Keratinocyte (primary cell): ENCODE data around the gene ACAT2. TPM values are rescaled to one million over a fixed set of nuclear protein-coding genes. Genes with fewer than 3 reads are reported as not detected.

ENCODE experiments used
- DNase-seq: peaks from one replicate; pipeline ENCODE4 v3.0.0-alpha.2; 2011; ENCODE audit warnings: low read depth, missing footprints, low spot score
- FAIRE-seq: peaks from 2 replicates; lab custom pipeline; 2011; peaks lifted over from hg19 to GRCh38; lab: Jason Lieb, UNC
- H2AFZ ChIP-seq: 2 replicates; pipeline ENCODE4 v1.6.0; 2012; ENCODE audit warnings: low read length, control low read depth, inconsistent platforms; ENCODE audit not compliant: control insufficient read depth
- H3K27ac ChIP-seq: 2 replicates; pipeline ENCODE4 v1.5.1; 2011; ENCODE audit warnings: low read length; ENCODE audit not compliant: control insufficient read depth, insufficient read depth
- H3K27me3 ChIP-seq: 3 replicates; pipeline ENCODE4 v1.6.0; 2011; ENCODE audit warnings: low read length; ENCODE audit not compliant: control insufficient read depth, insufficient read depth; ENCODE audit errors: extremely low read depth
- H3K36me3 ChIP-seq, 2 experiments: 2 replicates in 1 of 2; 3 replicates in 1 of 2; pipeline ENCODE4 v1.5.1; 2011; ENCODE audit warnings: low read length in 2 of 2, mild to moderate bottlenecking in 1 of 2; ENCODE audit not compliant: control insufficient read depth in 2 of 2, insufficient read depth in 2 of 2; ENCODE audit errors: extremely low read depth in 1 of 2
- H3K4me1 ChIP-seq: 3 replicates; pipeline ENCODE4 v1.5.1; 2011; ENCODE audit warnings: low read length; ENCODE audit not compliant: control insufficient read depth, insufficient read depth; ENCODE audit errors: extremely low read depth
- H3K4me2 ChIP-seq: 3 replicates; pipeline ENCODE4 v1.6.0; 2011; ENCODE audit warnings: low read depth, low read length; ENCODE audit not compliant: control insufficient read depth, insufficient read depth; ENCODE audit errors: extremely low read depth
- H3K4me3 ChIP-seq, 3 experiments: fragments of 200-600 bp in 1 of 3; sonication (generic) in 1 of 3; 2 replicates in 2 of 3; 3 replicates in 1 of 3; pipeline ENCODE4 v1.5.1; 2011 to 2016; ENCODE audit warnings: low read length in 3 of 3, mild to moderate bottlenecking in 3 of 3, control low read depth in 2 of 3, inconsistent platforms in 1 of 3, low read depth in 1 of 3, mixed read lengths in 1 of 3, mixed run types in 1 of 3, moderate library complexity in 1 of 3; ENCODE audit not compliant: control insufficient read depth in 2 of 3, insufficient read depth in 2 of 3; ENCODE audit errors: extremely low read depth in 1 of 3
- H3K79me2 ChIP-seq: 2 replicates; pipeline ENCODE4 v1.6.0; 2012; ENCODE audit warnings: low read length; ENCODE audit not compliant: control insufficient read depth, insufficient read depth
- H3K9ac ChIP-seq: 3 replicates; pipeline ENCODE4 v1.6.0; 2011; ENCODE audit warnings: low read length; ENCODE audit not compliant: control insufficient read depth, insufficient read depth; ENCODE audit errors: extremely low read depth
- H3K9me1 ChIP-seq: 3 replicates; pipeline ENCODE4 v1.6.0; 2011; ENCODE audit warnings: low read length; ENCODE audit not compliant: control insufficient read depth, insufficient read depth; ENCODE audit errors: extremely low read depth
- H3K9me3 ChIP-seq: 2 replicates; pipeline ENCODE4 v1.5.1; 2012; ENCODE audit warnings: low read depth, low read length; ENCODE audit not compliant: control insufficient read depth
- H4K20me1 ChIP-seq: 3 replicates; pipeline ENCODE4 v1.6.0; 2011; ENCODE audit warnings: low read length; ENCODE audit not compliant: control insufficient read depth, insufficient read depth; ENCODE audit errors: extremely low read depth
- EZH2 ChIP-seq: IDR thresholded peaks from one replicate; pipeline ENCODE4 v1.6.1; 2012; ENCODE audit warnings: inconsistent platforms, mild to moderate bottlenecking, low read length, moderate library complexity
- dilution Hi-C: fragments of 300-500 bp; cut with MboI; formaldehyde crosslinking; loops from one replicate; pipeline ENCODE4 v1.7.0; 2020; ENCODE audit warnings: low sequenced_read_pairs; ENCODE audit not compliant: extremely low pct_ligation_motif_present
- polyA plus RNA-seq, 5 experiments: library from polyadenylated mRNA; depleted of rRNA in 3 of 5; stranded (reverse) in 3 of 5; stranded (forward) in 1 of 5; unstranded in 1 of 5; fragments of >200 nt; gene quantifications; 1 replicate in 1 of 5; 2 replicates in 3 of 5; 3 replicates in 1 of 5; pipeline versions ENCODE4 v1.2.1 to v1.2.3, GENCODE V29; 2011 to 2012; ENCODE audit warnings: missing spikeins in 2 of 5, low read depth in 1 of 5, low replicate concordance in 1 of 5
- TF ChIP-seq, protein P1 (sequence below), 3 experiments: IDR thresholded peaks in 1 of 3; conservative IDR thresholded peaks in 1 of 3; optimal IDR thresholded peaks in 1 of 3; 2 replicates in 2 of 3; 3 replicates in 1 of 3; pipeline versions ENCODE3 to v1.5.1; 2011; ENCODE audit warnings: low read length in 3 of 3, mild to moderate bottlenecking in 3 of 3, moderate library complexity in 2 of 3, control low read depth in 1 of 3, inconsistent platforms in 1 of 3; ENCODE audit not compliant: insufficient read depth in 2 of 3; ENCODE audit errors: extremely low read depth in 1 of 3

ACAT2 gene
- polyA plus RNA-seq, 1 donor (not counting 4 experiments of a cell fraction or from before 2014, with no cell fraction given), result 205 TPM

DNA sequence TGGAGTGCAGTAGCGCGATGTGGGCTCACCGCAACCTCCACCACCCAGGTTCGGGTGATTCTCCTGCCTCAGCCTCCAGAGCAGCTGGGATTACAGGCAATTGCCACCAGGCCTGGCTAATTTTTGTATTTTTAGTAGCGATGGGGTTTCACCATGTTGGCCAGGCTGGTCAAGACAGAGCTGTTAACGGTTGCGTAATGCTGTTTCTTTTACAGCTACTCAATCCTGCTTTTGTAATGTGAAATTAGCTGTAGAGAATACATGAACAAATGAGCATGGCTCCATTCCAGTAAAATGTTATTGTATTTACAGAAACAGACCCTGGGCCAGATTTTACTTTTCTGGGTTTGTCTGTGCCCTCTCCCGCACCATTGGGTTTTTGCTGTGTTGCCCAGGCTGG lies 40.1 kb downstream of the ACAT2 start:
- Histone ChIP-seq H3K79me2 (no peaks in the 10 kb centered on the region), H3K27ac (no peak overlapping the region), H3K4me3 (no peak overlapping the region), H3K4me1 (peaks cover 1% of the 10 kb centered on the region), H3K36me3 (peaks cover 0 to 12% of the 10 kb centered on the region in 2 experiments), H3K9me3 (no peaks in the 10 kb centered on the region), H2AFZ (no peak overlapping the region), H3K27me3 (no peaks in the 10 kb centered on the region), H4K20me1 (no peaks in the 10 kb centered on the region), H3K9me1 (no peaks in the 10 kb centered on the region), H3K9ac (no peak overlapping the region), H3K4me2 (no peak overlapping the region)
- no peak for DNase-seq
- dilution Hi-C loops, result no loop called here
- TF ChIP-seq EZH2, result no peak
- TF ChIP-seq, protein P1, sequence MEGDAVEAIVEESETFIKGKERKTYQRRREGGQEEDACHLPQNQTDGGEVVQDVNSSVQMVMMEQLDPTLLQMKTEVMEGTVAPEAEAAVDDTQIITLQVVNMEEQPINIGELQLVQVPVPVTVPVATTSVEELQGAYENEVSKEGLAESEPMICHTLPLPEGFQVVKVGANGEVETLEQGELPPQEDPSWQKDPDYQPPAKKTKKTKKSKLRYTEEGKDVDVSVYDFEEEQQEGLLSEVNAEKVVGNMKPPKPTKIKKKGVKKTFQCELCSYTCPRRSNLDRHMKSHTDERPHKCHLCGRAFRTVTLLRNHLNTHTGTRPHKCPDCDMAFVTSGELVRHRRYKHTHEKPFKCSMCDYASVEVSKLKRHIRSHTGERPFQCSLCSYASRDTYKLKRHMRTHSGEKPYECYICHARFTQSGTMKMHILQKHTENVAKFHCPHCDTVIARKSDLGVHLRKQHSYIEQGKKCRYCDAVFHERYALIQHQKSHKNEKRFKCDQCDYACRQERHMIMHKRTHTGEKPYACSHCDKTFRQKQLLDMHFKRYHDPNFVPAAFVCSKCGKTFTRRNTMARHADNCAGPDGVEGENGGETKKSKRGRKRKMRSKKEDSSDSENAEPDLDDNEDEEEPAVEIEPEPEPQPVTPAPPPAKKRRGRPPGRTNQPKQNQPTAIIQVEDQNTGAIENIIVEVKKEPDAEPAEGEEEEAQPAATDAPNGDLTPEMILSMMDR (optimal IDR thresholded peaks at IDR 0.05 in 1 of 3, IDR thresholded peaks at IDR 0.05 in 1 of 3, conservative IDR thresholded peaks at IDR 0.05 in 1 of 3; ENCODE audit: extremely low read depth in 1 of 3, insufficient read depth in 2 of 3, low read length in 3 of 3), result no peak
- FAIRE-seq, result no peak

DNA sequence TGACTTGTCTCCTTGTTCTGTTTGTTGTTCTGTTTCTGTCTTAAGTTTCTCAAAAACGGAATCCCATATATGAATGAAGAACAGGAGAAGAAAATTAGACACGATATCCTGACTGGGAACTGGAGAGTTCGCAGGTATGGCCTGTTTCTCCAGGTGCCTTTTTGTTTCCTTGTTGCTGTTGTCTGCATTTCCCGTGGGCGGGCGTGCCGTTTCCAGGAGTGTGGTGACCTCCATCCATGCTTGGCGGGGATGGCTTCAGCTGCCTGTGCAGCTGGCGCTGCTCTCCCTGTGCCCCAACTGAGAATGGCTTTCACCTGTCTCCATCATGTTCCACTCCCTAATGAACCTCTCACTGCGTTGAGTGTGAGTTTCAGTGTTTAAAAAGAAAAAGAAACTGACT lies 42.7 kb downstream of the ACAT2 start:
- Histone ChIP-seq H3K4me1 (peaks cover 7% of the 10 kb centered on the region), H3K9me3 (no peaks in the 10 kb centered on the region)
- dilution Hi-C loops, result no loop called here

More for the DNA sequence above, 42.7 kb downstream of the ACAT2 start:
- Histone ChIP-seq H4K20me1 (no peaks in the 10 kb centered on the region), H3K27ac (no peak overlapping the region), H3K36me3 (peaks cover 0 to 2% of the 10 kb centered on the region in 2 experiments), H2AFZ (no peak overlapping the region), H3K27me3 (no peaks in the 10 kb centered on the region), H3K9ac (no peak overlapping the region), H3K4me2 (no peak overlapping the region), H3K4me3 (no peak overlapping the region), H3K79me2 (no peaks in the 10 kb centered on the region), H3K9me1 (no peaks in the 10 kb centered on the region)
- DNase-seq (no peak), FAIRE-seq (no peak)
- TF ChIP-seq EZH2, result no peak
- TF ChIP-seq, protein P1 (optimal IDR thresholded peaks at IDR 0.05 in 1 of 3, IDR thresholded peaks at IDR 0.05 in 1 of 3, conservative IDR thresholded peaks at IDR 0.05 in 1 of 3; ENCODE audit: extremely low read depth in 1 of 3, insufficient read depth in 2 of 3, low read length in 3 of 3), result no peak
